NCI-H1417 (cell line): ENCODE data around the gene PARD3B.
A peak's percentile ranks its signal among the peaks of the same experiment; 100 is the strongest.

ENCODE experiments used
- DNase-seq, 3 experiments: peaks; one replicate each; lab custom pipeline; 2025; lab: John Stamatoyannopoulos, UW

PARD3B gene

GRCh38 chr2:204896146-204896545, 350.9 kb downstream of the PARD3B start:
- DNase-seq = no peak

- no peak for DNase-seq
Measured at GRCh38 chr2:204897561-204897960, 352.3 kb downstream of the PARD3B start.

GRCh38 chr2:204898928-204899640, 353.8 kb downstream of the PARD3B start:
- no peak for DNase-seq

GRCh38 chr2:204899983-204900382, 354.7 kb downstream of the PARD3B start:
- peak in 1 of 3 experiments; percentile 35 for DNase-seq

- DNase-seq = peak in 2 of 3 experiments; percentile 30 to 57
Measured at GRCh38 chr2:204900487-204900886, 355.2 kb downstream of the PARD3B start.

- peak in 2 of 3 experiments; percentile 29 to 42 for DNase-seq
Measured at GRCh38 chr2:204900910-204901309, 355.6 kb downstream of the PARD3B start.

- no peak for DNase-seq
Measured at GRCh38 chr2:204901591-204901990, 356.3 kb downstream of the PARD3B start.

- no peak for DNase-seq
Measured at GRCh38 chr2:204909791-204910190, 364.5 kb downstream of the PARD3B start.

- DNase-seq = no peak
Measured at GRCh38 chr2:204913312-204913711, 368.0 kb downstream of the PARD3B start.

- DNase-seq = no peak
Measured at GRCh38 chr2:204913854-204914464, 368.7 kb downstream of the PARD3B start.

GRCh38 chr2:204914708-204915107, 369.4 kb downstream of the PARD3B start:
- no peak for DNase-seq

GRCh38 chr2:204917089-204917701, 371.9 kb downstream of the PARD3B start:
- no peak for DNase-seq

- DNase-seq = no peak
Measured at GRCh38 chr2:204920776-204921175, 375.5 kb downstream of the PARD3B start.

GRCh38 chr2:204923957-204924356, 378.7 kb downstream of the PARD3B start:
- DNase-seq = no peak

- DNase-seq = no peak
Measured at GRCh38 chr2:204931562-204931961, 386.3 kb downstream of the PARD3B start.

GRCh38 chr2:204933735-204934374, 388.6 kb downstream of the PARD3B start:
- DNase-seq = peak in 1 of 3 experiments; percentile 48

- no peak for DNase-seq
Measured at GRCh38 chr2:204944927-204945326, 399.7 kb downstream of the PARD3B start.

GRCh38 chr2:204945376-204945775, 400.1 kb downstream of the PARD3B start:
- DNase-seq = no peak

GRCh38 chr2:204946892-204947291, 401.6 kb downstream of the PARD3B start:
- DNase-seq = no peak

GRCh38 chr2:204947405-204947804, 402.1 kb downstream of the PARD3B start:
- no peak for DNase-seq

- DNase-seq = no peak
Measured at GRCh38 chr2:204948024-204948763, 402.9 kb downstream of the PARD3B start.

- no peak for DNase-seq
Measured at GRCh38 chr2:204948822-204949221, 403.5 kb downstream of the PARD3B start.
